Panc1 (cell line): ENCODE measurements around the gene LYZL1. TPM values are rescaled to one million over a fixed set of nuclear protein-coding genes. Genes with fewer than 3 reads are reported as not detected.

Experiments used
- ATAC-seq: fragments of 200-7000 bp; cut with Tn5 transposase; 2 replicates; pipeline ENCODE4 v1.9.1; 2020; ENCODE audit warnings: mild to moderate bottlenecking, moderate library complexity
- BruUV-seq: library from RNA; stranded (reverse); fragments of 400-500 nt; replicated peaks from 2 replicates; lab custom pipeline; 2021; lab: Mats Ljungman, UMichigan
- CTCF ChIA-PET: fragments of 300-600 bp; sonication (Branson Sonifier 250); formaldehyde crosslinking; loops from one replicate; lab custom pipeline; 2022; ENCODE audit warnings: antibody characterized with exemption; lab: Charles Lee
- POLR2A ChIA-PET: fragments of 300-600 bp; sonication (Branson Sonifier 250); formaldehyde crosslinking; loops from one replicate; lab custom pipeline; 2022; ENCODE audit warnings: antibody characterized with exemption; lab: Charles Lee
- DNase-seq: peaks from one replicate; pipeline ENCODE4 v3.0.0-alpha.2; 2010; ENCODE audit warnings: low read depth, low spot score
- H3K27ac ChIP-seq: 2 replicates; pipeline ENCODE4 v1.5.1; 2011; ENCODE audit warnings: mild to moderate bottlenecking, low read length, inconsistent platforms
- H3K27me3 ChIP-seq: fragments of 200-500 bp; sonication (Bioruptor generic); 2 replicates; pipeline ENCODE4 v1.6.0; 2014; ENCODE audit warnings: low read length, inconsistent platforms; ENCODE audit not compliant: control insufficient read depth, insufficient read depth
- H3K36me3 ChIP-seq: fragments of 200-500 bp; sonication (Bioruptor generic); 2 replicates; pipeline ENCODE4 v1.5.1; 2014; ENCODE audit warnings: inconsistent platforms, mild to moderate bottlenecking, low read length, moderate library complexity; ENCODE audit not compliant: control insufficient read depth, insufficient read depth
- H3K4me1 ChIP-seq: 2 replicates; pipeline ENCODE4 v1.5.1; 2011; ENCODE audit warnings: inconsistent platforms, mild to moderate bottlenecking, low read length, moderate library complexity; ENCODE audit not compliant: control insufficient read depth, insufficient read depth
- H3K4me3 ChIP-seq, 2 experiments: 2 replicates each; pipeline ENCODE4 v1.5.1; 2011 to 2012; ENCODE audit warnings: low read depth in 2 of 2, low read length in 2 of 2, mild to moderate bottlenecking in 2 of 2, inconsistent platforms in 1 of 2, moderate library complexity in 1 of 2
- H3K9me3 ChIP-seq: fragments of 200-500 bp; sonication (Bioruptor generic); 2 replicates; pipeline ENCODE4 v1.5.1; 2014; ENCODE audit warnings: low read depth, mild to moderate bottlenecking, inconsistent platforms, low read length, moderate library complexity; ENCODE audit not compliant: control insufficient read depth, insufficient read depth
- POLR2AphosphoS5 ChIP-seq: IDR thresholded peaks from 2 replicates; pipeline ENCODE4 v1.6.1; 2012; ENCODE audit warnings: mild to moderate bottlenecking, low read depth, low read length, moderate library complexity
- SIN3A ChIP-seq: IDR thresholded peaks from 2 replicates; pipeline ENCODE4 v1.6.1; 2012; ENCODE audit warnings: low read depth, mild to moderate bottlenecking, low read length, moderate library complexity, borderline replicate concordance; ENCODE audit not compliant: insufficient read depth
- TCF7L2 ChIP-seq: IDR thresholded peaks from 2 replicates; pipeline ENCODE4 v1.6.1; 2011; ENCODE audit warnings: mild to moderate bottlenecking, low read depth, low read length, inconsistent platforms
- in situ Hi-C: cut with HindIII; loops from 2 replicates; pipeline ENCODE4 v1.10.0; 2016; ENCODE audit warnings: low sequenced_read_pairs, low pct_unique_long_range_greater_than_20kb
- intact Hi-C: fragments of 100-400 bp; cut with micrococcal nuclease; formaldehyde crosslinking; loops from one replicate; pipeline ENCODE4 v1.10.0; 2022; ENCODE audit not compliant: unreplicated experiment
- total RNA-seq: library from RNA; stranded (reverse); gene quantifications from one replicate; pipeline ENCODE4 v1.2.1, GENCODE V29; 2021; ENCODE audit not compliant: unreplicated experiment
- TF ChIP-seq, protein P1 (sequence below), 2 experiments: IDR thresholded peaks; 2 replicates each; pipeline ENCODE4 v1.6.1; 2011 to 2012; ENCODE audit warnings: low read depth in 2 of 2, control low read depth in 1 of 2, low read length in 1 of 2, mild to moderate bottlenecking in 1 of 2, moderate library complexity in 1 of 2; ENCODE audit not compliant: insufficient read depth in 1 of 2
- TF ChIP-seq, protein P2 (sequence below): fragments of 450-650 bp; IDR thresholded peaks from 2 replicates; pipeline ENCODE4 v1.5.1; 2017; ENCODE audit warnings: mild to moderate bottlenecking

The LYZL1 gene
- total RNA-seq, 1 experiment from 2014 or later: not detected

DNA sequence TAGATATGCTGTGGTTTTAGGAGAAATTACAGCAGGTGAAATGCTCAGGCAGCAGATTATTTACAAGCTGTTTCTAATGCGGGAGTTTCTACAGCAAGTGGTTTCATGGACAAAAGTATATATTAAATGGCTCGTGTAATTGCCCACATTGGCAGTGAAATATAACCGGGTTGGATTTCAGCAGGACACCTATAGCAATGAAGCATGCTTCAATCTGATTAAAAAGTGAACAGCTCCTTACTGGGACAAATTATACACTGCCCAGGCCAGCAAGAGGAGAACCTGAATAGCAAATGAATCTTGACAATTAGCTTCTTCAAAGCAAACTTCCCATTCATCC, 35.2 kb upstream of the LYZL1 start:
- CTCF ChIA-PET: no interaction called here
- peaks cover 17% of the 10 kb centered on the region for H3K4me1 ChIP-seq
- no peak overlapping the region for H3K4me3 ChIP-seq
- TF ChIP-seq, protein P1, sequence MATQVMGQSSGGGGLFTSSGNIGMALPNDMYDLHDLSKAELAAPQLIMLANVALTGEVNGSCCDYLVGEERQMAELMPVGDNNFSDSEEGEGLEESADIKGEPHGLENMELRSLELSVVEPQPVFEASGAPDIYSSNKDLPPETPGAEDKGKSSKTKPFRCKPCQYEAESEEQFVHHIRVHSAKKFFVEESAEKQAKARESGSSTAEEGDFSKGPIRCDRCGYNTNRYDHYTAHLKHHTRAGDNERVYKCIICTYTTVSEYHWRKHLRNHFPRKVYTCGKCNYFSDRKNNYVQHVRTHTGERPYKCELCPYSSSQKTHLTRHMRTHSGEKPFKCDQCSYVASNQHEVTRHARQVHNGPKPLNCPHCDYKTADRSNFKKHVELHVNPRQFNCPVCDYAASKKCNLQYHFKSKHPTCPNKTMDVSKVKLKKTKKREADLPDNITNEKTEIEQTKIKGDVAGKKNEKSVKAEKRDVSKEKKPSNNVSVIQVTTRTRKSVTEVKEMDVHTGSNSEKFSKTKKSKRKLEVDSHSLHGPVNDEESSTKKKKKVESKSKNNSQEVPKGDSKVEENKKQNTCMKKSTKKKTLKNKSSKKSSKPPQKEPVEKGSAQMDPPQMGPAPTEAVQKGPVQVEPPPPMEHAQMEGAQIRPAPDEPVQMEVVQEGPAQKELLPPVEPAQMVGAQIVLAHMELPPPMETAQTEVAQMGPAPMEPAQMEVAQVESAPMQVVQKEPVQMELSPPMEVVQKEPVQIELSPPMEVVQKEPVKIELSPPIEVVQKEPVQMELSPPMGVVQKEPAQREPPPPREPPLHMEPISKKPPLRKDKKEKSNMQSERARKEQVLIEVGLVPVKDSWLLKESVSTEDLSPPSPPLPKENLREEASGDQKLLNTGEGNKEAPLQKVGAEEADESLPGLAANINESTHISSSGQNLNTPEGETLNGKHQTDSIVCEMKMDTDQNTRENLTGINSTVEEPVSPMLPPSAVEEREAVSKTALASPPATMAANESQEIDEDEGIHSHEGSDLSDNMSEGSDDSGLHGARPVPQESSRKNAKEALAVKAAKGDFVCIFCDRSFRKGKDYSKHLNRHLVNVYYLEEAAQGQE (IDR thresholded peaks at IDR 0.05; ENCODE audit: insufficient read depth in 1 of 2, low read depth in 2 of 2, low read length in 1 of 2): no peak
- no peak for TF ChIP-seq TCF7L2
- TF ChIP-seq, protein P2, sequence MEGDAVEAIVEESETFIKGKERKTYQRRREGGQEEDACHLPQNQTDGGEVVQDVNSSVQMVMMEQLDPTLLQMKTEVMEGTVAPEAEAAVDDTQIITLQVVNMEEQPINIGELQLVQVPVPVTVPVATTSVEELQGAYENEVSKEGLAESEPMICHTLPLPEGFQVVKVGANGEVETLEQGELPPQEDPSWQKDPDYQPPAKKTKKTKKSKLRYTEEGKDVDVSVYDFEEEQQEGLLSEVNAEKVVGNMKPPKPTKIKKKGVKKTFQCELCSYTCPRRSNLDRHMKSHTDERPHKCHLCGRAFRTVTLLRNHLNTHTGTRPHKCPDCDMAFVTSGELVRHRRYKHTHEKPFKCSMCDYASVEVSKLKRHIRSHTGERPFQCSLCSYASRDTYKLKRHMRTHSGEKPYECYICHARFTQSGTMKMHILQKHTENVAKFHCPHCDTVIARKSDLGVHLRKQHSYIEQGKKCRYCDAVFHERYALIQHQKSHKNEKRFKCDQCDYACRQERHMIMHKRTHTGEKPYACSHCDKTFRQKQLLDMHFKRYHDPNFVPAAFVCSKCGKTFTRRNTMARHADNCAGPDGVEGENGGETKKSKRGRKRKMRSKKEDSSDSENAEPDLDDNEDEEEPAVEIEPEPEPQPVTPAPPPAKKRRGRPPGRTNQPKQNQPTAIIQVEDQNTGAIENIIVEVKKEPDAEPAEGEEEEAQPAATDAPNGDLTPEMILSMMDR: no peak
- no peak for TF ChIP-seq POLR2AphosphoS5
- no peak for TF ChIP-seq SIN3A
- intact Hi-C loops (no loop called here), in situ Hi-C loops (no loop called here)
- DNase-seq: no peak
- H3K9me3 ChIP-seq: no peaks in the 10 kb centered on the region
- POLR2A ChIA-PET: no interaction called here
- H3K36me3 ChIP-seq: no peaks in the 10 kb centered on the region
- no peak for ATAC-seq
- peak overlapping the region; percentile 23; the same call in 1 of the 2 replicates for H3K27ac ChIP-seq
- H3K27me3 ChIP-seq: no peaks in the 10 kb centered on the region
- no TSS peak for BruUV-seq

DNA sequence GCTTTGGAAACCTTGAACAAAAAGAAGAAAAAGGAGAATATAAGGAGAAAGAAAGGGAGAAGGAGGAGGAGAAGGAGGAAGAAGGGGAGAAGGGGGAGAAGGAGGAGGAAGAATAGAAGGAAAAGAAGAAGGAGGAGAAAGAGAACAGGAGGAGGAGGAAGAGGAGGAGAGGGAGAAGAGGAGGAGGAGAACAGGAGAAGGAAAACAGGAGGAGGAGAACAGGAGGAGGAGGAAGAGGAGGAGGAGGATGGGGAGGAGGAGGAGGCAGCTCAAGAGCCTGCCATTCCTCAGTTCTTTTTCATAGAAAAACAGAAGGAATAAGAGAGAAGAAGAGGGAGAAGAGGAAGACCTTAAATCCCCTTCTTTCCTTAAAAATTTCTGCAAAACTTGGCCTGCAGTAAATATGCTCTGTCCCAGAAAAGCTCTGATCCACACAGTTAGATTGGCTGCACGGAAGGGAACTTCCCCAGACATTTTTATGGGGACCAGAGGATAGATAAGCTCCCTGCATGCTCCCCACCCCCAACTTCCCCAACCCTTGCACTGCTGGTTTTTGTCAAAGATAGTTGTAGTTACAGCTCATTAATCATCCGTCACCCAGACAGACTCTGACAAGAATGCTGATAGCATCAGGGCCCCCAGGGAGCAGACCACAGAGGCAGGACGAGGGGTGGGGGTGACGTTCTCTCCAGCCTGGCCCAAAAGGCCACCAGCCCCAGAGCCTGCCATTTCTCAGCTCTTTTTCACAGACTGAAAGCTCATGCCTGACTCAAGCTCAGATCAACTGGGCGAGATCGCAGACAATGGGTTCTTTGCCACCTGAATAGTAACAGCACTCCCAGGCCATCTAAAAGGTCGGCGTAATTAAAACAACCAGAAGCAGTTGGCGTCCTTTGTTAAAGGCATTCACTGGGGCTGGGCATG, 34.5 kb upstream of the LYZL1 start:
- BruUV-seq: no TSS peak
- TF ChIP-seq, protein P1 (IDR thresholded peaks at IDR 0.05; ENCODE audit: insufficient read depth in 1 of 2, low read depth in 2 of 2, low read length in 1 of 2): no peak
- no peak for TF ChIP-seq SIN3A
- TF ChIP-seq, protein P2: no peak
- no peak for TF ChIP-seq POLR2AphosphoS5
- H3K4me1 ChIP-seq: peaks cover 17% of the 10 kb centered on the region
- CTCF ChIA-PET: no interaction called here
- POLR2A ChIA-PET: no interaction called here
- no peaks in the 10 kb centered on the region for H3K9me3 ChIP-seq
- H3K36me3 ChIP-seq: no peaks in the 10 kb centered on the region
- intact Hi-C loops: no loop called here
- in situ Hi-C loops: no loop called here
- peak overlapping the region; percentile 3; the same call in 1 of the 2 replicates for H3K27ac ChIP-seq
- DNase-seq (no peak), ATAC-seq (peak; percentile 65; the same call in 1 of the 2 replicates)
- H3K4me3 ChIP-seq: no peak overlapping the region
- no peaks in the 10 kb centered on the region for H3K27me3 ChIP-seq
